GM08714 (cell line): ENCODE data around the gene ARRDC1.
"Not testable (repeated sequence)": the region's sequence is repeated elsewhere in the genome, so short reads cannot be mapped to it uniquely, and the experiment has no call there.

Experiments
- H3K4me3 ChIP-seq: fragments of 200-500 bp; sonication (Bioruptor generic); 2 replicates; pipeline ENCODE4 v1.5.1; 2014; ENCODE audit warnings: mild to moderate bottlenecking, low read length, inconsistent platforms
- ZNF274 ChIP-seq: IDR thresholded peaks from 2 replicates; pipeline ENCODE4 v1.6.1; 2012; ENCODE audit warnings: mild to moderate bottlenecking, low read depth, low read length

ARRDC1 gene

GRCh38 chr9:137605121-137606004 is at the start of gene ARRDC1:
Gene ARRDC1 (plus strand): TSS chr9:137605686. CDS start chr9:137605718, 32 bp downstream.
- H3K4me3 ChIP-seq = peak within 1 kb of the TSS; percentile 91
- TF ChIP-seq ZNF274 = no peak

GRCh38 chr9:137556069-137556838 is 49.2 kb upstream of the ARRDC1 start:
- no peak overlapping the region for H3K4me3 ChIP-seq
- no peak for TF ChIP-seq ZNF274

DNA sequence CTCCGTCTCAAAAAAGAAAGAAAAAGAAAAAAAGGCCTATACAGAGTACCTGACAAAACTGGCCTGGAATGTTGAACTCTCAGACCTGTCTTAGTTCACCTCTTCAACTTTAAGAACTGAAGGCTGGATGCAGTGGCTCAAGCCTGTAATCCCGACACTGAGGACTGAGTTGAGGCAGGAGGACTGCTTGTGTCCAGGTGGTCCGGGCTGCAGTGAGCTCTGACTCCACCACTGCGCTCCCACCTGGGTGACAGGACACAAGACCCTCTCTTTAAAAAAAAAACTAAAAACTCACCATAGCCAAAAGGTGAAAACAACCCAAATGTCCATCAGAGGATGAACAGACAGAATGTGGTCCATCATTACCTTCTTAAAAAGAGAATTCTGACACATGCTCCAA is 47.4 kb upstream of the ARRDC1 start:
- TF ChIP-seq ZNF274 = no peak
- H3K4me3 ChIP-seq = no peak overlapping the region

GRCh38 chr9:137564134-137564533 is 41.4 kb upstream of the ARRDC1 start:
- TF ChIP-seq ZNF274 = no peak
- no peak overlapping the region for H3K4me3 ChIP-seq

- H3K4me3 ChIP-seq = no peak overlapping the region
- no peak for TF ChIP-seq ZNF274
Measured at GRCh38 chr9:137564817-137565411, 40.6 kb upstream of the ARRDC1 start.

DNA sequence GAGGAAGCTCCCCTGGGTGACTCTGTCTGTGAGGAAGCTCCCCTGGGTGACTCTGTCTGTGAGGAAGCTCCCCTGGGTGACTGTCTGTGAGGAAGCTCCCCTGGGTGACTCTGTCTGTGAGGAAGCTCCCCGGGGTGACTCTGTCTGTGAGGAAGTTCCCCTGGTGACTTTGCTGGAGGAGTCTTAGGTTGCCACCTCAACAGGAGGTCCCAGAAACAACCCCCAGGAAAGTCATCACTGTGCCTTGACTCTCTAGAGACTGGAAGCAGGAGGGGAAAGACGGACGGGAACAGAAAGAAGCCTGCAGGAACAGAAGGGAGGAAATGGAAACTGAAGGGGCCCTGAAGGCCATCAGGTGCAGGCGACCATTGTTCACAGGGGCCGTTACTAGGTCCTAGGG is 37.0 kb upstream of the ARRDC1 start:
- H3K4me3 ChIP-seq = not testable (repeated sequence)

DNA sequence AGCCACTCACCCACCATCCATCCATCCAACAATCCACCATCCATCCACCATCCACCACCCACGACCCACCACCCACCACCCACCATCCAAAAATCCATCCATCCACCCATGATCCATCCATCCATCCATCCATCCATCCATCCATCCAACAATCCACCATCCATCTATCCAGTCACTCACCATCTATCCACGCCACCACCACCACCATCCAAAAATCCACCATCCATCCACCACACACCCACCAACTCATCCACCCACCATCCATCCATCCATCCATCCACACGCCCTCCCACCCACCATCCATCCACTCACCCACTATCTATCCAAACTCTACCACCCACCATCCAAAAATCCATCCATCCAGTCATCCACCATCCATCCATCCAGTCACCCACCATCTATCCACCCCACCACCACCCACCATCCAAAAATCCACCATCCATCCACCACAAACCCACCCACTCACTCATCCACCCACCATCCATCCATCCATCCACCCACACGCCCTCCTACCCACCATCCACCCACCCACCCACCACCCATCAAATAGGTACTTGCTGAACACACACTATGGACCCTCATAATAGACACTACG is 35.8 kb upstream of the ARRDC1 start:
- no peak overlapping the region for H3K4me3 ChIP-seq
- TF ChIP-seq ZNF274 = no peak

DNA sequence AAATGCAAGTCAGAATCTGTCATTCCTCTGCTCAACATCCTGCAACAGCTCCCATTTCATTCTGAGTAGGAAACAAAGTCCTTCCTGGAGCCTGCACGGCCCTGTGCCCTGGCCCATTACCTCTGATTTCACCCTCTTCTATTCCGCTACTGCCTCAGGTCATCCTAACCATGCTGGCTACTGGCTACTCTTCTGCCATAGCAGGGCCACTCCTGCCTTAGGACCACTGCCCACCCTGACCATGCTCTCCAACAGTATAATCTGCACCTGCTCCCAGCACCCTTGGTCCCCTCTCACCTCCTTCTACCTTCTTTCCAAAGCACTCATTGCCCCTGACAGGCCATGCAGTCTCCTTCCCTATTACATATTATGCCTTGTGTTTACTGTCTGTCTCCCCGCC is 34.9 kb upstream of the ARRDC1 start:
- no peak overlapping the region for H3K4me3 ChIP-seq
- TF ChIP-seq ZNF274 = no peak

DNA sequence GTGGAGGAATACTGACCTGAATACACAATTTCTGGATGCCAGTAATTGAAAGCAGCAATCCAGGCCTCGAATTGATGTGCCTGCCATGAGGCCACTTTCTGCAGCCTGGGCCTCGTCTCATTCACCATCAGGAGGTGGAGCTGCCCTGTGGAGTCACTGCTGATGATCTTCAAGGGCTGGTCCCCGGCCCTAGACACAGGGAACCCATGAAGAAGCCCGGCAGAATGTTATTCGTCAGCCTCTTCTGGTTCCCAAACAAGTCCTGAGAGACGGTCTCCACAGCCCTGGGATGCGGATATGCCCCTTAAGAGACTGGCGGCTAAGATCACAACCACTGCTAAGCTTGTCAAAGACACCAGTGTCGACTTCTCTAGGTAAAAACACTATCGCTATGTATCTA is 31.3 kb upstream of the ARRDC1 start:
- H3K4me3 ChIP-seq = no peak overlapping the region
- no peak for TF ChIP-seq ZNF274

- no peak for TF ChIP-seq ZNF274
- H3K4me3 ChIP-seq = no peak overlapping the region
Measured at GRCh38 chr9:137575364-137575715, 30.1 kb upstream of the ARRDC1 start.

DNA sequence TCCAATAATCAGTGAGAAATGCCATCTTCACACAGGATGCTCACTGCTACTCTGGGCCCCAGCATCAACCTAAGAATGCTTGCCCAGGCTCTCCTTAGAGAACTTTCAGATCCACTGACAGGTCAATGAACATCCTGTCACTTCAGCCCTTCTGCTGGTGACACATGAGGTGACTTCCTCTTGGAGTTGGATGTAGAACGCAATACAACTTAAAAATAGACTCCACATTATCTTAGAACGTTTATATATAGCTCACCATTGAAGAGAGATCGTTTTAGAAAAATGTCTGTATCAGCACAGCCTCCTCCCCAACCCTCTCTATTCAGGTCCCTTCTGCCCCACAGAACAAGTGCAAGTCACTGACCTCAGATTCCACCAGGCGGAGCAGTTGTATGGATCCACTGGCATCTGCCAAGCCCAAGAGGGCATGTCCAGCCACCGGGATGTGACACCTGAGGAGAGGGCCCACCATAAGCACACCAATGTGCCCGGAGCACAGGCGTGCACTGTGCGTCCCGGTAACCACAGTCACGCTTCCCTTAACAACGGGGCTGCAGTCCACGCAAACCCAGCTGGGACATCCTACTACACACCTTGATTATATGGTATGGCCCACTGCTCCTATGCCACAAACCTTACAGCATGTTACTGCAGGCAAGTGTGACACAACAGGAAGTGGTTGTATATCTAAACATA is 29.6 kb upstream of the ARRDC1 start:
- TF ChIP-seq ZNF274 = no peak
- H3K4me3 ChIP-seq = no peak overlapping the region

GRCh38 chr9:137578518-137579258 is 26.8 kb upstream of the ARRDC1 start, which contains the start of gene DPH7:
Gene DPH7 (minus strand): TSS chr9:137578925. CDS start chr9:137578777, 148 bp downstream.
- peak within 1 kb of the TSS; percentile 87 for H3K4me3 ChIP-seq
- no peak for TF ChIP-seq ZNF274

DNA sequence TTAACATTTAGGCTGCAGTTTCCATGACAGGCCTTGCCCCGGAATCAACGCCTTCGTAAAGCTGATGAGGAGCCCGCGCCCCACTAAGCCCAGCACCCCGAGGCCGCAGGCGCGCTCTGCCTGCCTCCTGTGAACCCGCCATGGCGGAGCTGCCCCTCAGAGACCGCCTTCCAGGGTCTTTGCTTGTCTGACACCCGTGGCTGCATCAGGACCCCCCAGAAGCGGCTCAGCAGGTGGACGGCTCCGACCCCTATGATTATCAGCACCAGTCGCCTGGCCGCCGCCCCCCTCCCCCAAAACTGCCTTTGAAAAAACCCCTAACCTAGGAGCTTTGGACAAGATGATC is 26.3 kb upstream of the ARRDC1 start:
- TF ChIP-seq ZNF274 = no peak
- peak overlapping the region; percentile 1; the same call in 1 of the 2 replicates for H3K4me3 ChIP-seq
